HG03135 (cell line): ENCODE results near the gene IGSF3.
"Not testable (repeated sequence)": the region's sequence is repeated elsewhere in the genome, so short reads cannot be mapped to it uniquely, and the experiment has no call there.

Source experiments
- ATAC-seq: cut with Tn5 transposase; IDR thresholded peaks from one replicate; pipeline ENCODE4 v1.9.1; 2021; ENCODE audit warnings: mild to moderate bottlenecking, moderate library complexity; ENCODE audit not compliant: unreplicated experiment

IGSF3 gene

DNA sequence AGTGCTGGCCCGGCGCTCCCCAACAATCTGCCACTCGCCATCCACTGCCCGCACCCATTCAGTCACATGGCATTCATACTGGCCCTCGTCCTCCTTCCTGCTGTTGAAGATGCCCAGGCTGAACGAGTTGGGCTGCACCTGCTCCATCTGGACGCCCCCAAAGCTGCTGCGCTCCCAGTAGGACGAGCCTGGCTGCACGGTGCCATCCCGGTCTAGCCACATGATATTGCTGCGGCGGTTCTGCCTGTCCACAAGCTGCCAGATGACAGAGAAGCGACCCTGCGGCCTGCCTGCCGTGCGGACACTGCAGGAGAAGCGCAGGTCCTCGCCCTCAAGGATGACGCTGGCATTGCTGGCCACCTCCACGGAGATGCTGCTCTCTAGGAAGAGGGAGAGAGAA is 63.9 kb downstream of the IGSF3 start:
- not testable (repeated sequence) for ATAC-seq

DNA sequence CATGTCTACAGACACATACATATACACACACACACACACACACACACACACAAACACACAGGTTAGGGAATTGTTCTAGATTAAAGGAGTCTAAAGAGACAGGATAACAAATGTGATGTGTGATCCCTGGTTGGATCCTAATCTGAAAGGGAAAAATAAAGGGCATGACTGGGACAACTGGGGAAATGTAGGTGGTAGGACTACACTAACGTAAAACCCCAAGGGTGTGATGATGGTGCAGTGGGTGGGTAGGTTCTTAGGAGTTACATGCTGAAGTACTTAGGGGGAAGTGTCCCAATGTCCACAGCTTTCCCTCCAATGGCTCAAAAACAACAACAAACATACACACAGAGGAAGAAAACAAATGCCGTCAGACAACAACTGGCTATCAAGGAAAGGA is 68.2 kb downstream of the IGSF3 start:
- ATAC-seq: not testable (repeated sequence)

DNA sequence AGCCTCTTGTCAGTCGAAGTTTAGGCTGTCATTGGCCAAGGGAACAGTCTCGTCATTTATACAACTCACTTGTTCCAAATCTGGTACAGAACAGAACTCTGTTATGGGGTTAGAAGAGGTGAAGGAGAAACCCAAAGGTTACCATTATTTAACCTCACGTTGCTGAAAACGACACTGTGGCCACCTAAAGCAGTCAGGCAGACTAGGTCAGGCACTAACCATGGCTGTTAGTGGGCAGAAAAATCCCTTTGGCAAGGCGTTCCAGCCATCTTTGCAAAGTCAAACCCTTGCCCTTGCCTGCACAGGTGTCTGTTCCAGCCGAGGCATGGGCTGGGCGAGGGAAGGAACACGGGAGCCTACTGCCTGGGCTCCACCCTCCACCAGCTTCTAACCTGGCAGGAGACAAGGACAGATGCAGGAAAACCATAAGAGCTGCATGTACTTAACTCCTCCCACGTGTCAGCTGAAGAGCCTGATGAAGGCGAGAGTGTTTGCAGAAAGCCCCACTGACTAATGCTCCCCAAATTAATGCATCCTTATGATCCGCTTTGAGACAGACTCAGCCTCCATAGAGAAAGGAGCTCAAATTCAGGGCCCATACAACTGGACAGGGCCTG is 69.0 kb downstream of the IGSF3 start:
- ATAC-seq: not testable (repeated sequence)

- peak; percentile 84 for ATAC-seq
Observed at GRCh38 chr1:116597388-116597787, 70.1 kb downstream of the IGSF3 start.

GRCh38 chr1:116596742-116597307 is 70.7 kb downstream of the IGSF3 start:
- ATAC-seq: not testable (repeated sequence)

DNA sequence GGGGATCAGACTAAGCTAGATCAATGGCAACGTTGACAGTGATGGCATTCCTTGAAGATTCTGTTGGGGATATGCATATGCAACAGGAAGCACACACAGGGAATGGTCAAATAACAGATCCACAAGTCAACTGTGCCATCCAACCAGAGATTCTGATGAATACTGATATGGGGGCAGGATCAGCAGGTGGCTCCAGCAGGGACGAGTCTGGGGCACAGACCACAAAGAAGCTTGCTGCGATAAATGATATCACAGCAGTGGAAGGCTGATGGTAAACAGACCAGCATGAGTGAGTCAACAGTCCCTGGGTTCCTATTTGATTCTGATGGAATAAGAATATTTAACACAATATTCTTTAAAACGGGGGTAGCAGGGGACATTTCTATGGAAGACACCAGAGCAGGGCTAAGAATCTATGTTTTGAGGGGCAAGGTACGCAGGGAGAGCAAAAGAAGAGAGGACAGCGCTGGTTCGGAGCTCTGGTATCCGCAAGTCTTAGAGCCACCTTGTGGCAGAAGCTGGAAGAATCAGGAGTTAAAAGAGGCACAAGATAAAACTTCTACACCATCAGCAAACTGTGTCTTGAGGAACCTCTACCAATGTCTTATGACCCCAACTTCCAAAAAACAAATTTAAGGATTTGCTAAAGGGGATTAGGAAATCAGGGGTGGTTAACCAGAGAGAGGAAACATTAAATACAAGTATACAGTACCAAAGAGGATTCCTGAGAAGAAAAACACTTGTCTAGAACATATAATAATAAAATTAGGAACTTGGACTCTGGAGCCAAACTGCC is 71.4 kb downstream of the IGSF3 start:
- ATAC-seq: peak; percentile 50

- ATAC-seq: not testable (repeated sequence)
Observed at GRCh38 chr1:116595065-116595840, 72.3 kb downstream of the IGSF3 start.

- ATAC-seq: not testable (repeated sequence)
Observed at GRCh38 chr1:116593977-116594376, 73.6 kb downstream of the IGSF3 start.

DNA sequence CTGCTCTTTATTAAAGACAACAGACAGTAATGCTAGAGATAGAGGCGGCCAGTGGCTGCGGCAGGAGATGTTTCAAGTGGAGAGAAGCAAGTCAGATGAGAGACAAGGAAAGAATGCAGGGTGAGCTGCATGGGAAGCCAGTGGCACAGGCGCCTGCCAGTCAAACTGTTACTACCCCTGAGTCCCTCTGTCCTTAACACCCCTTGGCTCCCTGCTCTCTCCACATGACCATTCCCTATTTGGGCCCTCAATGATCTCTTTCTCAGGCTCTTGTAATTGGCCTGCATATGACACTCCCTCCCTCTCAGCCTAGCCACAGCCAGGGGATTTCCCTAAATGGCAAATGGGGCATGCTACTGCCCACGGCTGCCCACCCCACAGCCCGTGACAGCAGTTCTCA is 74.1 kb downstream of the IGSF3 start:
- ATAC-seq: not testable (repeated sequence)

- not testable (repeated sequence) for ATAC-seq
Observed at GRCh38 chr1:116591951-116592605, 75.5 kb downstream of the IGSF3 start.

- ATAC-seq: not testable (repeated sequence)
Observed at GRCh38 chr1:116591006-116591950, 76.3 kb downstream of the IGSF3 start.

- not testable (repeated sequence) for ATAC-seq
Observed at GRCh38 chr1:116590359-116591005, 77.1 kb downstream of the IGSF3 start.

- ATAC-seq: not testable (repeated sequence)
Observed at GRCh38 chr1:116589101-116589735, 78.3 kb downstream of the IGSF3 start.

- no peak for ATAC-seq
Observed at GRCh38 chr1:116587501-116588227, 79.9 kb downstream of the IGSF3 start.

- peak; percentile 68 for ATAC-seq
Observed at GRCh38 chr1:116586741-116587143, 80.8 kb downstream of the IGSF3 start.

DNA sequence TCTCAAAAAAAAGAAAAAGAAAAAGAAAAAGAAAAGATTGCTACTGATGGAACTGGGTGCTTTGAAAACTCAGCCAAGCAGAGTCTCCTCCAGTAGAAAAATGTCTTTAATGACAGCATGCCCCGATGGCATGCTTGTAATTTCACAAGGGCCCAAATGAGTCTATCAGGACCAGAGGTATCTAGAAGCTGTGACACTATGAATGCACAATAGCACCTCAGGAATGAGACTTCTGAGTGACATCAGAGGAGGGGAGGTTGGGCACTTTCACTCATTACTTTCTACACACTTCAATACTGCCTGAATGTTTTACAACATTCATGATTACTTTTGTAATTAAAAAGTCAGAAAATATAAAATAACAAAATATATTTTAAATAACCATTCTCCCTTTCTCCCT is 81.6 kb downstream of the IGSF3 start:
- no peak for ATAC-seq

- ATAC-seq: no peak
Observed at GRCh38 chr1:116581323-116581885, 86.1 kb downstream of the IGSF3 start.
